ENCODE measurements around the gene ADGRD2. TPM values are rescaled to one million over a fixed set of nuclear protein-coding genes. Genes with fewer than 3 reads are reported as not detected.

ADGRD2 gene
- total RNA-seq, 4 donors from 2014 or later: 0.20 to 0.49 (median 0.36) TPM; not detected in 1

DNA sequence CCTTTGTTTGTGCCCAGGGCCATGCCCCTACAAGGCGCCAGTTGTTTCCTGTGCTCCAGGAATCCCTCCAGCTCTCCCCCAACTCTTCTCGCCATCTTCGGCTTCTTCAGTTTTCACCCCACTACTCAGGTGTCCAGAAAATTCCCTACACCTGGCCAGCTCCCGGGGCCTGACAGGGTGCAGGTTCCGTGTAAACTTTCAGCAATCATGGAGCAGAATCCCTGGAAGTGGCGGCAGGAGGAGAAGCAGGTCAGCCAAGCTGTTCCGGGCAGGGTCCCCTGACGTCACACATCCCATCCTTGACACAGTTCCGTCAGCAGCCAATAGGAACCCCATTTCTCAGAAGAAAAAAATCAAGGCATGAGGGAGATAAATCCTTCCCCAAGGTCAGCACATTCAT lies 12.2 kb upstream of the ADGRD2 start:
- DNase-seq (ENCODE audit: low spot score in 2 of 2): no peak
- TF ChIP-seq, protein P1, sequence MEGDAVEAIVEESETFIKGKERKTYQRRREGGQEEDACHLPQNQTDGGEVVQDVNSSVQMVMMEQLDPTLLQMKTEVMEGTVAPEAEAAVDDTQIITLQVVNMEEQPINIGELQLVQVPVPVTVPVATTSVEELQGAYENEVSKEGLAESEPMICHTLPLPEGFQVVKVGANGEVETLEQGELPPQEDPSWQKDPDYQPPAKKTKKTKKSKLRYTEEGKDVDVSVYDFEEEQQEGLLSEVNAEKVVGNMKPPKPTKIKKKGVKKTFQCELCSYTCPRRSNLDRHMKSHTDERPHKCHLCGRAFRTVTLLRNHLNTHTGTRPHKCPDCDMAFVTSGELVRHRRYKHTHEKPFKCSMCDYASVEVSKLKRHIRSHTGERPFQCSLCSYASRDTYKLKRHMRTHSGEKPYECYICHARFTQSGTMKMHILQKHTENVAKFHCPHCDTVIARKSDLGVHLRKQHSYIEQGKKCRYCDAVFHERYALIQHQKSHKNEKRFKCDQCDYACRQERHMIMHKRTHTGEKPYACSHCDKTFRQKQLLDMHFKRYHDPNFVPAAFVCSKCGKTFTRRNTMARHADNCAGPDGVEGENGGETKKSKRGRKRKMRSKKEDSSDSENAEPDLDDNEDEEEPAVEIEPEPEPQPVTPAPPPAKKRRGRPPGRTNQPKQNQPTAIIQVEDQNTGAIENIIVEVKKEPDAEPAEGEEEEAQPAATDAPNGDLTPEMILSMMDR (IDR thresholded peaks at IDR 0.05): no peak
- no peak for TF ChIP-seq POLR2A (IDR thresholded peaks at IDR 0.05)
- no peak overlapping the region for H3K4me3 ChIP-seq (ENCODE audit: low read depth, poor library complexity, severe bottlenecking)
- WGBS, 2 donors: 92% methylated on average over 9 of the region's 9 CpGs
- intact Hi-C loops (cut with DNase I; ENCODE audit: low total_unique reads): no loop called here

DNA sequence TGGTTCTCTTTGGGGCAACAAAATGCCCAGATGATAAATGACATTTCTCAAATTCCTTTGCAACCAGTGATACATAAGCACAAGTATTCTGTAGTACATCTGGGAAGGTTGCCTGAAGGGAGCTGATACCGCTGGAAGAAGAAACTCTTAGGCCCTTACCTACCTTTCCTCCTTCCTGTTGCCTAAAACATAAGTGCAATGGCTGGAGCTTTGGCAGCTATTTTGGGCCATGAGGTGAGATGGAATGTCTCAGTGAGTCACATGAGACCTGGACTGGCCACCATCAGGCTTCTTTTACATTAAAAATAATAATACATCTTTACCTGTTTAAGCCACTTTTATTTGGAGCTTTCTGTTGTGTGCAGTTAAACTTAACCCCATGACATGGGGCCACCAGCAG lies 11.2 kb upstream of the ADGRD2 start:
- intact Hi-C loops (cut with DNase I; ENCODE audit: low total_unique reads): no loop called here
- WGBS, 2 donors: 93 to 95% methylated on average over 1 of the region's 1 CpG
- DNase-seq (ENCODE audit: low spot score in 2 of 2): no peak
- no peak overlapping the region for H3K4me3 ChIP-seq (ENCODE audit: low read depth, poor library complexity, severe bottlenecking)
- TF ChIP-seq, protein P1 (IDR thresholded peaks at IDR 0.05): no peak
- TF ChIP-seq POLR2A (IDR thresholded peaks at IDR 0.05): no peak

GRCh38 chr9:124439686-124440243 lies 10.5 kb upstream of the ADGRD2 start:
- no peak for TF ChIP-seq POLR2A (IDR thresholded peaks at IDR 0.05)
- TF ChIP-seq, protein P1 (IDR thresholded peaks at IDR 0.05): no peak
- H3K4me3 ChIP-seq (ENCODE audit: low read depth, poor library complexity, severe bottlenecking): no peak overlapping the region
- intact Hi-C loops (cut with DNase I; ENCODE audit: low total_unique reads): no loop called here
- WGBS, 2 donors: 76 to 85% methylated on average over 5 of the region's 6 CpGs
- DNase-seq (ENCODE audit: low spot score in 2 of 2): no peak

GRCh38 chr9:124440786-124441185 lies 9.5 kb upstream of the ADGRD2 start:
- 64 to 71% methylated on average over 10 of the region's 10 CpGs for WGBS, 2 donors
- no peak for DNase-seq (ENCODE audit: low spot score in 2 of 2)
- intact Hi-C loops (cut with DNase I; ENCODE audit: low total_unique reads): no loop called here

DNA sequence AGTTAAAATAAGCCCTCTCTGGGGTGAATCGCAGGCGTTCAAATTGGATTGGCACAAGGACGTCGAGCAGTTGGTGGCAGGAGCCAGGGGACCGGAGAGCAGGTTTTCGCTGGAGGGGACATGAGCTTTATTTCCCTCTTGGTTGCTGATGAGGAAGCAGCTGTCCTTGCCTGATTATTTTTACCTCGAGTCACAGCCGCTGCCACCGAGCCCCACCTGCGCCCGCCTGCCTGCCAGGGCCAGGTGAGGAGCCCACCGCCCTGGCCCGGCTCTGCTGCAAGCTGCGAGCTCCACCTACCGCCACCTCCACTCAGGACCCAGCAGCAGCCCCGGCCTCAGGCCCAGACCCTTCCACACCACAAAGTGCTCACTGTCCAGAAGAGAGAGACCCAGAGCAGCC lies 9.0 kb upstream of the ADGRD2 start:
- intact Hi-C loops (cut with DNase I; ENCODE audit: low total_unique reads): no loop called here
- H3K4me3 ChIP-seq (ENCODE audit: low read depth, poor library complexity, severe bottlenecking): no peak overlapping the region
- TF ChIP-seq, protein P1 (IDR thresholded peaks at IDR 0.05): no peak
- no peak for TF ChIP-seq POLR2A (IDR thresholded peaks at IDR 0.05)
- 77 to 83% methylated on average over 16 of the region's 16 CpGs for WGBS, 2 donors
- DNase-seq (ENCODE audit: low spot score in 2 of 2): no peak

More at GRCh38 chr9:124440786-124441185, 9.5 kb upstream of the ADGRD2 start:
- H3K4me3 ChIP-seq (ENCODE audit: low read depth, poor library complexity, severe bottlenecking): no peak overlapping the region
- TF ChIP-seq, protein P1 (IDR thresholded peaks at IDR 0.05): no peak
- TF ChIP-seq POLR2A (IDR thresholded peaks at IDR 0.05): no peak

GRCh38 chr9:124442379-124442778 lies 7.9 kb upstream of the ADGRD2 start:
- intact Hi-C loops (cut with DNase I; ENCODE audit: low total_unique reads): no loop called here
- DNase-seq (ENCODE audit: low spot score in 2 of 2): no peak
- no peak overlapping the region for H3K4me3 ChIP-seq (ENCODE audit: low read depth, poor library complexity, severe bottlenecking)
- TF ChIP-seq POLR2A (IDR thresholded peaks at IDR 0.05): no peak
- TF ChIP-seq, protein P1 (IDR thresholded peaks at IDR 0.05): no peak

Measured in lower leg skin (tissue), 4 donors.